HG02798 (cell line): ENCODE results near the gene CACNA1C.

Experiments used
- ATAC-seq: cut with Tn5 transposase; IDR thresholded peaks from one replicate; pipeline ENCODE4 v1.9.1; 2021; ENCODE audit warnings: mild to moderate bottlenecking; ENCODE audit not compliant: unreplicated experiment, poor library complexity

The CACNA1C gene

GRCh38 chr12:2346416-2346815 is 293.6 kb downstream of the CACNA1C start:
- ATAC-seq: no peak

- ATAC-seq: no peak
Measured at GRCh38 chr12:2347137-2347843, 294.5 kb downstream of the CACNA1C start.

GRCh38 chr12:2347844-2348481 is 295.2 kb downstream of the CACNA1C start:
- no peak for ATAC-seq

DNA sequence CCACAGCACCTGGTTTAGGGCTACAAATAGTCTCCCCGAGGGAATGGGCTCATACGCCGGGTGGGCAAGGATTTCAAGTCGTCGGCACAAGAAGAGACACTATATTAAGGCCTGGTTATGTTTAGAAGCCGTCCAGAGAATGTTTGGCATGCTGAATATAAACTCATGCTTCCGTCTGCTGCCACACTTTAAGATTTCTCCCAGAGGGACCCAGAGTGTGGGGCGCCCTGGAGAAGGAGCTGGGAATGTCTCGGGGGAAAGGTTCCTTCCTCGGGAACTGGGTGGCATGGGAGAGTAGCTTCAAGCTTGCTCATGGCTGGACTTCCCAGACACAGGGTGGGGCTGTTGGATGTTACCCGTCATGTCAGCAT is 295.7 kb downstream of the CACNA1C start:
- ATAC-seq: no peak

DNA sequence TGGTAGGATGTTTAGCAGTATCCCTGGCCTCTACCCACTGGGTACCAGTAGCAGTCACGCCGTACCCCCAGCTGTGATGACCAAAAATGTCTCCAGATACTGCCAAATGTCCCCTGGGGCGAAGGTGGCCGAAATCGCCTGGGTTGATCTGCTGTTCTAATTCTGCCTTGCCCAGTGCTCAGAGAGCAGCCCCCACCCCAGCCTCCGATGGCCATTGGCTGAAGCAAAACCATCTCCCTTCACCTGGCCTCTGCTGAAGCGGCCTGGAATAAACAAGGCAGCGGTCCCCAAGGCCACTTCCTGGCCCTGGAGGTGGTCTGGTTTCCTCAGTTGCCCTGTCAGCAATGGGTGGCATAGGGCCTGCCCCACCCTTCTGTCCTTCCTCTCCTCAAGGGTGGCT is 298.4 kb downstream of the CACNA1C start:
- ATAC-seq: no peak

- no peak for ATAC-seq
Measured at GRCh38 chr12:2352203-2352602, 299.4 kb downstream of the CACNA1C start.

DNA sequence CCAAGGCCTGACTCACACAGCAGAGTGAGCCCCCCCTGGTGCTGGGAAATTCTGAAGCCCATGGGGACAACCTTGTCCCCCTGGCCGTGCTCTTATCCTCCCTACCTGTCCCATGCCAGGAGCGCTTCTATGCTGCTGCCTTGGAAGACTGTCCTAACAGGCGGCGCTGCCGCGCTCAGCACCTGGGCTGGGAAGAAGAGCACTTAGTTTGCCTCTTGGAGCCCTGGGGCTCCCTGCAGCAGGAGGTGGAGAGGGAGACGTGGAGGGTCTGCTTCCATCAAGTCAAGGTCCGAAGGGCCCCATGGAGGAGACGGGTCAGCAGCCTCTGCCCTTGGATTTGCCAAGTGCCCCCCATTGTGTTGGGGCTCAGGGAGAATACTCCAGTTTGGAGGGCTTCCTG is 300.5 kb downstream of the CACNA1C start:
- ATAC-seq: no peak

DNA sequence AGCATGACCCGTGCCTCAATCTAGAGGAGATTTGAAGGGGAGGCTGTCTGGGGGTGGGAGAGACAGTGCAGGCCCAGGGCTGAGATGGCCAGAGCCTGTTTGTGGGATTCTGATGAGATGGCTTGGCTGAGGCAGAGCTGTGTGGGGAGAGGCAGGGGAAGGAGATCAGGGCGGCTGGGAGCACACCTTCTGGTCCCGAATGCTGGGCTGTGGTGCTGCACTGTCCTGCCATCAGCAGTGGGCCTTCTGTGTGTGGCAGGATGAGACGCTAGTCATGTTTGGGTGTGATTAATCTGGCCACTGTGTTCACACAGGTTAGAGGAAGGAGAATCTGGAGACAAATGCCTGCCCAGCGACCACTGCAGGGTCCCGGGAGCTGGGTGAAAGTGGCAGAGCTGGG is 300.9 kb downstream of the CACNA1C start:
- no peak for ATAC-seq

DNA sequence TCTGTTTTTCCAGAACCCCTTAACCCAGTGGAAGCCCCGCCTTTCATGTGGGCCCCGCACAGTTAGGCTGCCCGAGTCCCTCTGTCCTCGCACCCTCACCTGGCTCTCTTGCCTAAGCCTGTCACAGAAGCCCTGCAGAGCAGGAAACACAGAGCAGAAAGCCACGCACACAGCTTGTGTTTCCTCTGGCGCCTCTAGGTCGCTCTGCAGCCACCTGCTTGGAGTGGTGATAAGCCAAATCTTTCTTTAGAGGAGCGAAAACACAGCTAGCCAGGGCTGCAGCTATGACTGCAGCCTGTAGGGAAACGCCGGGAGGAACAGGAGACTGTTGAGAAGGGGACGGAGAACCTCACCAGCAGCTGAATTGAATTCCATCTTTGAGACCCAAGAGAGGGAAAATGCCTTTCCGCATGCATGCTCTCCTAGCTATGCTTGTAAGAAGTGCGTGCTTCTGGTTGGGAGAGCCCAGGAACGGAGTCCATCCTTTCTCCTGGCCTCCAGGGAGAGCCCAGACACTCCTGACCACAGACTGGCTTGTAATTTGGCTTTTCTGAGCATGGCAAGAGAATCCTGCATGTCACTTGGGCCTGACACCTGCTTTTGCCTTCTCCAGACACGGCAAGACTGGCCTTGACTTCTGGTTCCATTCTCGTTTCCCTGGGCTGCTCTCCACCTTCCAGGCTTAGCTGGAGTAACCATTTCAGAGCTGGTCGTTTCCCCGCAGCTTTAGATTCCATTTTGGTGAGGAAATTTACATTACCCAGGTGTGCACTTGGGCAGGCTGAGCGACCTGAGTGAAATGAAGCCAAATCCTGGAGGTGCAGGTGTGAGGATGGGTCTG is 301.6 kb downstream of the CACNA1C start:
- ATAC-seq: no peak

GRCh38 chr12:2355198-2355597 is 302.4 kb downstream of the CACNA1C start:
- no peak for ATAC-seq

- no peak for ATAC-seq
Measured at GRCh38 chr12:2355604-2356003, 302.8 kb downstream of the CACNA1C start.

DNA sequence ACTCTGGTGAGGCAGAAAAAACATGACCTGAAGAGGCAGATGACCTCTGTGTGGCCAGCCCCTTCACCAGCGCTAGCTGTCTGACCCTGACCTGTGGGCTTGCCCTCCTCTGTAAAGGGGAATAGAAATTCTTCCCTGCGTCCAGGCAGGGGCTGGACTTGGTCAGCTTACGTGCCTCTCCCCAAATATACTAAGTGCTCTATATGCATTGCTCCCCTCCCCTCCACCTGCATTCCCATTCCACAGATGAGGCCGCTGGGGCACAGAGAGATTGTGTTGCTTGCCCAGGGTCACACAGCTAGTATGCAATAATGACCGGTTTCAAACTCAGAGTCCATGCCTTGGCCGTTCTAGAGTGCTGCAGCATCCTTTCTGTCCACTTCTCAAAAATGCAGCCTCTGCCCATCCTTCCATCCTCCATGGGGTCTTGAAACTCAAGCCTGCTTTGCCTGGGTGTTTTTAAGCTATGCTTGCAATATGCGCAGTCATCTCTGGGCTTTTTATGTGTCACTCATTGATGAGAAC is 303.9 kb downstream of the CACNA1C start:
- no peak for ATAC-seq

GRCh38 chr12:2358986-2359658 is 306.3 kb downstream of the CACNA1C start:
- ATAC-seq: no peak

DNA sequence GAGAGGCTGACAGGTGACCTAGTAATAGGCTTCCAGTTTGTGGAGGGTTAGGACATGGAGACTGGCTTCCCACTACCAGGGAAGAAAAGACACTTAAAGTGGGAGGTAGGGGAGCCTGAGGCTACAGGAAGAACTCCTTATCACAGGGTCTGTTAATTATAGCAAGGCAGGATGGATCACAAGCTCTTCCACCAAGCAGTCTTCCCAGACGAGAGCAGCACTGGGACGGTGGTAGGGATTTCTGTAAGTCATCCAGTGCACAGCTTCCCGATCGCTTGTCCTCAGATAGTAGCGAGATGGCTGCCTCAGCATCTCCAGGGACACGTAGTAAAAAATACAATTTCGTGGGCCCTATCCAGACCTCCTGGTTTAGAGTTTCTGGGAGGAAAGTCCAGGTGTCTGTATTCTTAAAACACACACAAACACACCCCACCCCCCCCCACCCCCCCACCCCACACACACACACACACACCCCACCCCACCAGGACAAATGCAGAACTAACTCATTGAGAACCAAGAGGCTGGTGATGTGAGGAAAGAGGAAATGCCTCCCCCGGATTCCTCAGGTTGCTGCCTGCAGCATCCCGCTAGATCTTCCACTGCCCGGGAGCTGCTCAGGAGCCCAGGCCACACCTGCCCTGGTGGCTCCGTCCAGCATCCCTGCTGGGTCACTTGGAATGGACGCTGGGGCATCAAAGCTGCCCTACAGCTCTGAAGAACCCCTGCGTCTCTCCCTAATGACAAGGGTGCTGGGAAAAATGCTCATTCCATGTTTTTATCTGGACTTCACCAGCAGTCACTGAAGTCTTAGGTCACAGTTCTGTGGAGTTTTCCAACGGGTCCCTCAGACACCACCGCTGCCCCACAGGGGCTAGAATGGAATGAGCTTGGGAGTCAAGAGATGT is 307.2 kb downstream of the CACNA1C start:
- ATAC-seq: no peak

GRCh38 chr12:2360630-2361170 is 307.9 kb downstream of the CACNA1C start:
- no peak for ATAC-seq

- no peak for ATAC-seq
Measured at GRCh38 chr12:2363836-2364609, 311.2 kb downstream of the CACNA1C start.

DNA sequence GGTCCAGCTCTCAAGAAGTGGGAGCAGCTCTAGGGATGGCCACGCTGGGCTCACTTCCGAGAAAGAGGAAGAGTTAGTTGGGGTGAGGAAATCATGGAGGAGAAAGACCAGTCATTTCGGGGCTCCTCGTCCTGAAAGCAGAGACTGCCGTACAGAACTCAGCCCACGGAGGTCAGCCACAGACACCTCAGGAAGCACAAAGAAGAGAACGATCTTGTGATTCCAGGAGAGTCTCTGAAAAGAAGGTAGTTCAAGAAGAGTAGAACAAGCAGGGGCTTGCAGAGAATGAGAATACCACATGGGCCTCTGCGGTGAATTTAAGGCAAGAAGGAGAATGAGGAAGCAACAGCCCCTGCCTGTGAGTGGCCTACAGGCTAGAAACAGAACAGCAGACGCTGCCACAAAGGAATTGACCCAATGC is 311.9 kb downstream of the CACNA1C start:
- ATAC-seq: no peak

- no peak for ATAC-seq
Measured at GRCh38 chr12:2366711-2367110, 313.9 kb downstream of the CACNA1C start.

DNA sequence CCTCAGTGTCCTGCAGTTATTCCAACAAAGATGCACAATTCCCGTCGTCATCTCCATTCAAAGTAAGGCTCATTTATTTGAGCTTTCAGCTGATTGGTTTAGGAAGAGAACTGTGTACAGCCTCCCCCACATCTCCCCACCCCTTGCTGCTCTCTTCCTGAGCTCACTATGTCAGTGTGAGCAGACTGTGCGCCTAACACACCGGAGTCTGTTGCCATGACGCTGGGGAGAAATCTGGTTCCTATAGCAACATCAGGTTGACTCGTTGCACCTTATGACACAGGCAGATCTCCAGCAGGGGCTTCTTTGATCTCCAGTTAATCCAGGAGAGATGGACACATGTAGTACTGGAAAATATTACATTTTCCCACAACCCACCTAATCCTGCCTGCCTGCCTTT is 319.4 kb downstream of the CACNA1C start:
- ATAC-seq: no peak
